Esophagus (tissue), 2 donors: ENCODE data around the gene MEGF10. TPM values are rescaled to one million over a fixed set of nuclear protein-coding genes. Genes with fewer than 3 reads are reported as not detected.

ENCODE experiments used
- H3K27ac ChIP-seq, 2 donors: one replicate each; pipeline ENCODE4 v1.5.1; 2013; ENCODE audit warnings: low read depth in 2 of 2, mild to moderate bottlenecking in 2 of 2, inconsistent platforms in 1 of 2, low read length in 1 of 2, moderate library complexity in 1 of 2
- H3K27me3 ChIP-seq, 2 donors: one replicate each; pipeline ENCODE4 v1.6.1; 2013; ENCODE audit warnings: low read length in 2 of 2, control low read depth in 1 of 2, mild to moderate bottlenecking in 1 of 2; ENCODE audit not compliant: insufficient read depth in 2 of 2, control insufficient read depth in 1 of 2
- H3K36me3 ChIP-seq, 2 donors: one replicate each; pipeline ENCODE4 v1.6.1; 2013; ENCODE audit warnings: low read length in 1 of 2; ENCODE audit not compliant: control insufficient read depth in 2 of 2, insufficient read depth in 2 of 2
- H3K4me1 ChIP-seq, 2 donors: one replicate each; pipeline ENCODE4 v1.6.1; 2013; ENCODE audit warnings: low read length in 1 of 2; ENCODE audit not compliant: control insufficient read depth in 2 of 2, insufficient read depth in 2 of 2
- H3K4me3 ChIP-seq, 2 donors: one replicate each; pipeline ENCODE4 v1.5.1; 2013; ENCODE audit warnings: low read length in 2 of 2, mild to moderate bottlenecking in 2 of 2, low read depth in 1 of 2, moderate library complexity in 1 of 2
- H3K9me3 ChIP-seq, 2 donors: one replicate each; pipeline ENCODE4 v1.6.1; 2013; ENCODE audit warnings: mild to moderate bottlenecking in 2 of 2, low read depth in 1 of 2, low read length in 1 of 2, moderate library complexity in 1 of 2; ENCODE audit not compliant: control insufficient read depth in 2 of 2, insufficient read depth in 1 of 2
- WGBS, 2 donors: extraction: QIAGEN DNeasy Blood & Tissue Kit; methylation state at CpG; one replicate each; pipeline ENCODE4 v1.1.7; 2013; 5-methylcytosine and 5-hydroxymethylcytosine counted together
- polyA plus RNA-seq, 2 donors: library from polyadenylated mRNA; stranded (reverse); fragments of 200-250 nt; gene quantifications; one replicate each; pipeline ENCODE4 v1.2.3, GENCODE V29; 2013
- donor health status: healthy with polysubstance abuse.
- donor health status: Bipolar disorder and iron deficiency.

Gene MEGF10
- polyA plus RNA-seq, 2 donors: 0.02 TPM

DNA sequence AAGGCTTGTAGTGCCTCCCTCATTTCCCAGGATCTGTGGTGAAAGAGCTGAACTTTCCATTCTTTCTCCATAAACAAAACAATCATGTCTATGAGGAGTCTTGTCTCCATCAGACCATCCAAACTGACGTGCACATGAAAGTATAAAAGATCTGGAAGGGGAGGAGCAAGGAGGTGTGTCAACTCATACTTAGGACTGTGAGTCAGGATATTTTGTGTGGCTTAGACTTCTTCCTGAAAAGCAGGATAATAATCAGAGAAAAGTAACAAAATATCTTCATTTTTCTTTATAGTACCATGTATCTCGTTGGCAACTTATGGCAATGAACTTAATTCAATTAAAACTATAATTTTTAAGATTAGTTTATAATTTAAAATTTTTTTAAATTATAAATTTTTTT is 130.9 kb downstream of the MEGF10 start:
- H3K9me3 ChIP-seq: no peaks in the 10 kb centered on the region
- no peaks in the 10 kb centered on the region for H3K27me3 ChIP-seq
- no peak overlapping the region for H3K27ac ChIP-seq
- 68 to 76% methylated on average over 2 of the region's 2 CpGs for WGBS, 2 donors
- H3K4me1 ChIP-seq: no peaks in the 10 kb centered on the region
- no peak overlapping the region for H3K4me3 ChIP-seq
- H3K36me3 ChIP-seq: no peaks in the 10 kb centered on the region

DNA sequence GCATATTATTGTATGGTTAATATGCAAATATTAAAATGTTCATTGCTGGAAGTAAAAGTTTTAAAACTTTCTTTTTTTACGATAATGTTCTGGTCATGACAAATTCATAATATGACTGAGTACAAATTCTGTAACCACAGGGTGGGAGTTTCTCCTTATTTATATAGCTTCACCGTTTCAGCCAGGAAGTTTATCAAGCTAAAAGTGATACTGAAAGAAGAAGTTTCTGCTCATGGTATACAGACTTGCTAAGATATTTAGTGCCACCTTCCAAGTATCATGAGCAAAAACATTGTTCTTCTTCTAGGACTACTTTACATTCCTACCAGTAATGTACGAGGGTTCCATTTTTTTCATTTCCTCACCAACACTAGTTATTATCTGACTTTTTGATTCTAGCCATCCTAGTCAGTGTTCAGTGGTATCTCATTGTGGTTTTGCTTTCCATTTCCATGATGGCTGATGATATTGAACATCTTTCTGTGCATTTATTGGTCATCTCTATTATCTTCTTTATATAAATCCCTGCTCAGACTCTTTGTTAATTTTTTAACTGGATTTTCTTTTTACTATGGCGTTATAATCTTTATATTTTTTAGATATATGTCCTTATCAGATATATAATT is 132.7 kb downstream of the MEGF10 start:
- no peak overlapping the region for H3K27ac ChIP-seq
- H3K36me3 ChIP-seq: no peaks in the 10 kb centered on the region
- WGBS, 2 donors: 77 to 82% methylated on average over 4 of the region's 4 CpGs
- no peaks in the 10 kb centered on the region for H3K27me3 ChIP-seq
- no peaks in the 10 kb centered on the region for H3K9me3 ChIP-seq
- no peak overlapping the region for H3K4me3 ChIP-seq
- no peaks in the 10 kb centered on the region for H3K4me1 ChIP-seq

DNA sequence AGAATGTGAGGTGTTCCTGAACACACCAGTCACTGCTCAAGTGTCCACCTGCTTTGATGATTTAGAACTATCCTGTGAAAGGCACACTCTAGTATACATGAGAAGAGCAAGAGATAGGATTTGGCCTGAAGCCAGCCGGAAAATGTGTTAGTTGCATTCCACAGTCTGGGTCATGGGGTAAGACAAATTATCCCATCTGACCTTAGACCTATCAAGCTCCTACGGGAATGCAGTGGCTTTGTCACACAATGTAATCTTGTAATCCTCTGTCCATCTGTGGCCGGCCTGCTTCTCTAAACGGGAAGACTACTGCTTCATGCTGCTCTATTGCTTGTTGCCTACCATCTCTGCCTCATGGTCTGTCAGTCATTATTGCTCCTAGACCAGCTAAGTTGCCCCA is 134.4 kb downstream of the MEGF10 start:
- Histone ChIP-seq H3K36me3 (no peaks in the 10 kb centered on the region), H3K27me3 (no peaks in the 10 kb centered on the region), H3K27ac (no peak overlapping the region), H3K9me3 (no peaks in the 10 kb centered on the region), H3K4me1 (no peaks in the 10 kb centered on the region), H3K4me3 (no peak overlapping the region)
- WGBS, 2 donors: 48 to 58% methylated on average over 4 of the region's 4 CpGs

DNA sequence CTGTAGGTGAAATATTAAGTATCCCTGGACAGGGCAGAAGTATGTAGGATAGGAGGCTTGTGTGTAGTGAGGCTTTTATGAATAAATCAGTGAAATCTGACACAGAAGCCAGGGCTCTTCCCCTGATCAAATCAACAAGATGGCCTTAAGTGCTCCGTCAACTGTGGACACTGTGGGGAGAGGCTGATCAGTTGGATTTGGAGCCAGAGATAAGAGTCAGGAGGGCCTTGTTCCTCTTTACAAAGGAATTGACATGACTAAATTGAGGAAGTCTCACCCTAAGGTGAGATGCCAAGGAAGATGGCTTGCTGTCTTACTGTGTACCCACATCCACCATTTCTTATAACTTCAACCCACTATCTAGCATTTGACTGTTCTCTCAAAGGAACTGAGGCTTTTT is 135.3 kb downstream of the MEGF10 start:
- Histone ChIP-seq H3K27ac (no peak overlapping the region), H3K4me3 (no peak overlapping the region), H3K9me3 (no peaks in the 10 kb centered on the region), H3K4me1 (no peaks in the 10 kb centered on the region), H3K27me3 (no peaks in the 10 kb centered on the region), H3K36me3 (no peaks in the 10 kb centered on the region)
- WGBS, 2 donors: 88 to 90% methylated on average over 1 of the region's 1 CpG

DNA sequence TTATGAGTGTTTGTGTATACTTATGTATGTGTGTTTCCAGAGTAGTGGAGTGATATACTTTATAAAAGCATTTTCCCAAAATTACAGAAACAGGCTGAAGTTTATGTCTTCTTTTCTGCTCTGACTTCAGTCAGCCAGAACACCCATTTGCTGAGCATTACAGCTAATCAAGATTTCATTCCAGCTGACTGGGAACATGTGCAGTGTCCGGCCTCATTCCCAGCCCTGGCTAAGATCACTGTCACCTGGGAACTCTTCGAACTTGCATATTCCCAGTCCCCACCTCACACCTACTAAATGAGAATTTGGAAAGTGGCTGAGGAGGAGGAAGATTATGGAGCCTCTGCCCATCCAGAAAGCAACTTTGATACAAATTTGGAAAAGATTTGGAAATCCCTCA is 136.1 kb downstream of the MEGF10 start:
- no peak overlapping the region for H3K27ac ChIP-seq
- H3K27me3 ChIP-seq: no peaks in the 10 kb centered on the region
- no peaks in the 10 kb centered on the region for H3K9me3 ChIP-seq
- no peaks in the 10 kb centered on the region for H3K36me3 ChIP-seq
- WGBS, 2 donors: 63 to 77% methylated on average over 2 of the region's 2 CpGs
- H3K4me3 ChIP-seq: no peak overlapping the region
- no peaks in the 10 kb centered on the region for H3K4me1 ChIP-seq

DNA sequence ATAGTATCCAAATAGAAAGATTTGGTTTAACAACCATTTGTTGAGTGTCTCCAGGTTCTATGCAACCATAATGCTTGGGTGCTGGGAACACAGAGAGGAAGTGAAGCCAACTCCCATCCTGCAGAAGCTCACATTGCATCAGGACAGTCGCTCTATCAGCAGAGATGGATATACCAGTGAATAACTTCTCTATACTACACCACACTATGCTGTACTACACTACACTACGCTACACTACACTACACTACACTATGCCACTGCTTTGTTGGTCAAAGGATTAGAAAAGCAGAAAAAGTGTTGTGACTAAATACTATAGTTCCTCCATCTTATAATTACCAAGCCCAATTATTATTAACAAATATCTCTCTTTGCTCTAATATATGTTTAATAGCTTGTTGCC is 137.7 kb downstream of the MEGF10 start:
- WGBS, 2 donors: 86 to 91% methylated on average over 2 of the region's 2 CpGs
- Histone ChIP-seq H3K27ac (no peak overlapping the region), H3K36me3 (no peaks in the 10 kb centered on the region), H3K4me3 (no peak overlapping the region), H3K27me3 (no peaks in the 10 kb centered on the region), H3K4me1 (no peaks in the 10 kb centered on the region), H3K9me3 (no peaks in the 10 kb centered on the region)

DNA sequence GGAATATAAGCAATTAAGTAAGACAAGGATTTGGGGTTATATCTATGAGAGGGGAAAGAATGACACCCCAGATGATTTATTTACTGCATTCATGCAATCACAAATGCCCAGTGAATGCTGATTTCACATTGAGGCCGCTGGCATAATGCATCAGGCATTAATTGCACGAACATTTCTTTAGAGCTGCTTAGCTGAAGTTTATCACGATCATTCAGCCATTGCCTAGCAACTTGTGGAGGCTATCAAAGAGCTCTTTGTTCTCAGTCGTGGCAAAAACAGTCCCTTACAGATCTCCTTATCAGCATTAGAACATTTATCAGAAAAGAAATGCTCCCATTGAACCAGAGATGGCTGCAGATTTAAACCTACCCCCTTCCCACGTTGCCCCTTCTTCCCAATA is 138.2 kb downstream of the MEGF10 start:
- no peaks in the 10 kb centered on the region for H3K27me3 ChIP-seq
- H3K9me3 ChIP-seq: no peaks in the 10 kb centered on the region
- no peaks in the 10 kb centered on the region for H3K4me1 ChIP-seq
- H3K4me3 ChIP-seq: no peak overlapping the region
- H3K27ac ChIP-seq: no peak overlapping the region
- H3K36me3 ChIP-seq: no peaks in the 10 kb centered on the region
- WGBS, 2 donors: 46 to 48% methylated on average over 5 of the region's 5 CpGs

DNA sequence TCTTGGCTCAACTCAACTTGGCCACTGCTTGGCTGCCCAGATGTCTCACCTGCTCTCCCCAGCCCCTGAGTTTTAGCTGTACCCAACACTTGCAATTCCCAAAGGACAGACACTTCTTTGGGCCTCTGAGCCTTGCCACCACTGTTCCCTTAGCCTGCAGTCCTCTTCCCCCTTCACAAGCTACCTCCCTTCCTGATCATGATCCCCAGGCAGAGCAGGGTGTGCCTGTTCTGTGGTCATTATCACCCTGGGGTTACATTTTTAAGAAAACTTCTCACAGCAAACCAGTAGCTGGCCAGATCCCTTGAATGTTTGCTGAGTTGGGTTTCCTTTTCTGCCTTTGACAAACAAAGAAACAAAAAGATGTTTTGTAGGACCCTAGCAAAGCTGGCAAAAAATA is 139.3 kb downstream of the MEGF10 start:
- Histone ChIP-seq H3K27ac (no peak overlapping the region), H3K27me3 (no peaks in the 10 kb centered on the region), H3K36me3 (no peaks in the 10 kb centered on the region)

DNA sequence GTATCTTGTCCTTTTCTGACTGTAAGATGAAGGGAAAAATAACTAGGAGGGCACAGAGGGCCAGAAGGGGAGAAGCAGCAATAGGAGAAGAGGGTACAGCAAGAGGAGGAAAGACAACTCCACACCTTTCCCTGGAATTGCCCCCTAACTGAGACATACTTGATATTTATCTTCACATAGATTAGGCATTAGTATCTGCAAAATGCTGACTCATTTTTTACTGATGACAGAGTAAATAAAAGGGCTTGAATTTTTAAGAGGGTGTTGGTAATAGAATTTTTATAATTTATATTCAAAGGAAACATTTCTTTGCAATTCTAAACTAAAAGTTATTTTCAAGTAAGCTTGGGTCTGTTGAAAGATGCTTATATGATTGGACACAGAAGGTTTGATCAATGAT is 140.0 kb downstream of the MEGF10 start:
- Histone ChIP-seq H3K27me3 (no peaks in the 10 kb centered on the region), H3K9me3 (no peaks in the 10 kb centered on the region), H3K4me1 (no peaks in the 10 kb centered on the region), H3K27ac (no peak overlapping the region), H3K4me3 (no peak overlapping the region), H3K36me3 (no peaks in the 10 kb centered on the region)

More for the DNA sequence above, 139.3 kb downstream of the MEGF10 start:
- H3K4me1 ChIP-seq: no peaks in the 10 kb centered on the region
- H3K9me3 ChIP-seq: no peaks in the 10 kb centered on the region
- no peak overlapping the region for H3K4me3 ChIP-seq

DNA sequence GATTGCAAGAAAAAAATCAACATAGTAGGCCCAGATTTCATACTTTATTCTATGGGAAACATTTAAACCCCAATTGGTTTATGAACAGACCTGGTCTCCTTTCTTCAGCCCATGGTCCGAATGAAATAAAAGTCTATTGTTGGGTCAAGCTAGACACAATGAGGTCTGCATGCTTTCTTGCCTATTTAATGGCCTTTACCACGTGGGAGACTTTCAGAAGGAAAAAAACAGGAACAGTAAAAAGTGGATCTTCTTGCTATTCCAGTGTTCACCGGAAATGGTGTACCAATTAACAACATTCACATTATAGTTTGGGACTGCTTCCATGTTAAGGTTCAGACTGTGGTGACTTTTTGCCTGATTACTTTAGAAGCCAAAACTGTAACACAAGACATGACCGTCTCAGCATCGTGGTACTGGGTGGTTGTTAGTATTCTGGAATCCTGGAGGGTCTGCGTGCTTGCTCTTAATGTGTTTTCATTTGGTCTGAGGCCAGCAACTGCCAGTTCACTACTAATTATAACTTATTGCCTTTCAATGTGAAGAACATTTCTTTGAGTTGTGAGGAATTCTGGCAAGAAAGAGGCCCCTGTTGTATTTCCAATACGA is 141.5 kb downstream of the MEGF10 start:
- WGBS, 2 donors: 64 to 65% methylated on average over 7 of the region's 7 CpGs
- Histone ChIP-seq H3K27ac (no peak overlapping the region), H3K36me3 (no peaks in the 10 kb centered on the region), H3K4me3 (no peak overlapping the region), H3K4me1 (no peaks in the 10 kb centered on the region), H3K9me3 (no peaks in the 10 kb centered on the region), H3K27me3 (no peaks in the 10 kb centered on the region)
